COLO668 (cell line): Measurements from ENCODE around the gene KLHL8.

Experiments used
- DNase-seq: peaks from one replicate; lab custom pipeline; 2025; ENCODE audit not compliant: unreplicated experiment; lab: John Stamatoyannopoulos, UW

KLHL8 gene

DNA sequence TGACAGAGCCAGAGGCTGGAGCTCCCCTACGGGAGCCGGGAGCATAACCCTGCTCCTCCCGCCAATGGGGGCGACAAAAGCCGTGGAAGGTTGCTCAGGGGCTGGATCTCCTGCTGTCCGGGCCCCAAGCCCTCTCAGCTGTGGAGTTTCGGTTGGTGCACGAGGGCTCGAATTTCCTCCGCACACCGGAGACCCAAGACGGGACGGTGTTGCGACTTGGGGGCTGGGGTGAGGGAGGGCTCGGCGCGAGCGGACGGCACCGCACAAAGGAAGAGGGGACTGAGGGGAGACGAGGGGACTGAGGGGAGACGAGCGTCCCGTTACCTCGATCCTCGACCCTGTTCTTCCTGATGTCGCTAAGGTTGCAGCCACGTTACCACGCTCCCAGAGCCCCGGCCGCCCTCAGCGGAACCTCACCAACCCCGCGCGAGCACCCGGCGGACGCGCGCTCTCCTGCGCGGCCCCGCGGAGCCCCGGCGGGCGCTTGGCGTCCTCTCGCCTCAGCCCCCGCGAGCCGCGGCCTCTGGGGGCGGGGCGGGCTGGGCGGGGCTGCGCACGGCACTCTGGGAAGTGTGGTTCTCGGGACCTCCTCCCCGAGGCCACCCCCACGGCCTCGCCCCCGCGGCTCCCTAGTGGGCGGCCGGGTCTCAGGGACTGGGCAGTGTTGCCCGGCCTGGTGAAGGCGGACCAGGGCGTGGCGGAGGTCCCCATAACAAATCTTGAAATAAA lies at the start of gene KLHL8:
Gene KLHL8, minus strand, starts transcription at position 525 of the 729 bp plus-strand sequence. CDS start 25,079 bp downstream, outside the sequence.
- peak; percentile 94 for DNase-seq

DNA sequence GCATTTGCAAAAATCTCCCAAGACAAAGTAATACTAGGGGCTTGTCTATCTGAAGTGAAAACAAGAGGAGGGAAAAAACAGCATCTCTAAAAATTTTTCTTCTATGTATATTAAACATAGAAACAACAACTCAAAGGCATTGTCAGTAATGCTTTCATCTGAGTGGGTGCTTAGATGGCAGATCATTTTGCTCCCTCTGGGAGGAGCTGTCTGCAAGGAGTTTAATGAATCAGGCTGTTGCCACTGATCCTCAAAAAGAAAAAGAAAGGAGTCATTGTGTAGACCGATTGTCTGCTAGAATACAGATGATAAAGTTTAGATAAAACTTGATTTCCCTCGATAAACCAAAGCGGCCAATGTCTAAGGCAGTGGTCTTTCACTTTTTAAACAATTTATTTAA lies 49.7 kb upstream of the KLHL8 start:
- DNase-seq: no peak

DNA sequence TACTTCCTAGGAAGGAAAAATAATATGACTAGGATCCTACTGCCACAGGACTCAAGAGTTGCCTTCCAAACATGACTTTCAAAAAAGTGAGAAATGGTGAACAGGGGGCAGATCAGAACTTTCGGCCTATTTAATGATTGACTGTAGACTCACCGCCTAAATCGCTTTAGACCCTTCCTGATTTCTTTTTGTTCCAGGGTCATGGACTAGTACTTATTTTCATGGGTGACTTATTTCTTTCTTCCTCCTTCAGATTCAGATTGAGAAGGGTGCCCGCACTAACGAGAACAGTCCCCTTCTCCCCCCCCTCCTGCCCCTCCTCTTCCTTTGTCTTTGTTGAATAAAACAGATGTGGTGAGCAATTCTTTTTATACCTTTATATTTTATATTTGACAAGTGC lies 48.0 kb upstream of the KLHL8 start:
- no peak for DNase-seq

DNA sequence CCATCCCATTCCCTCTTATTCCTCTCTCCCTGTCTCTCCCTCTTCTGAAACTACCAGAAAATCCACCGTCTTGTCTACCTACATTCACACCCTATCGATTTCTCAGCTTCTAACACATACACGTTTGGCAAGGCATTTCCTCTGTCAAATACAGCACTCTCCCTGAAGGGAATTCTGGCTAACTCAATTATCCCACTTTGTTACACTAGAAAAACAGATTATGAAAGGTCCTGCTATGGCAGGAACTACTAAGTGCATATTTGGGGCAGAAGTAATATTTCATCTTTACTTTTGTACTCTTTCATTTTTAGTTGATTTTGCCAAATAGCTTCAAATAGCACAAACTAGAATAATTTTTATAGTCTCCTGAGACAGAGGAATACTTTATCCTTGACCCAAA lies 46.6 kb upstream of the KLHL8 start:
- no peak for DNase-seq

DNA sequence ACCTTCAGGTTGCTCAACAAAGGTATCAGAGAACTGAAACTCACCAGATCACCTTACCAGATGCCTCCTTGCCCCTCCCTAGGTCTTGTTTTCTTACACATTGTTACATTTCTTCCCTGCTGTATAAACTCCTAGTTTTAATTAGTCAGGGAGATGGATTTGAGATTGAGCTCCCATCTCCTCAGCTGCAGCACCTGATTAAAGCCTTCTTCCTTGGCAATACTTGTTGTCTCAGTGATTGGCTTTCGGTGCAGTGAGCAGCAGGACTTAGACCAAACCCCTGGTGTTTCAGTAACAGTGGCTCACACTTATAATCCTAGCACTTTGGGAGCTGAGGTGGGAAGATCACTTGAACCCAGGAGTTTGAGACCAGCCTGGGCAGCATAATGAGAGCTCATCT lies 42.5 kb upstream of the KLHL8 start:
- no peak for DNase-seq

DNA sequence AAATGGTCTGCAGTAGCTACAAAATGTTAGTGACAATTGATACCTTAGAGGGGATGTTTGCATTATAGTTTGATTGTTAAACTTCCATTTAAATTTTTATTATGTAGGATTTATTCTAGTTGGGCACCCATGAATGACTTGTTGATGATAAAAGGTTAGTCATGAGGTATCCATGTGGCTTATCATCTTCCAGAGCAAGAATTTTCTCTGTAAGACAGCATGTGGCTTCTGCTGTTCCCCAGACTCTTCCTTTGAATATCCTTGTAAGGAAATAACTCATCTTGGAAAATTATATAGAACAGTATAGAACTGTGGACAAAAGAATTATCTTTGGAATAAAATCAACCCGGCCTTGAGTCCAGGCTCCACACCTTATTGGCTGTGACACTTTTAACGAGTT lies 40.1 kb upstream of the KLHL8 start:
- DNase-seq: no peak

DNA sequence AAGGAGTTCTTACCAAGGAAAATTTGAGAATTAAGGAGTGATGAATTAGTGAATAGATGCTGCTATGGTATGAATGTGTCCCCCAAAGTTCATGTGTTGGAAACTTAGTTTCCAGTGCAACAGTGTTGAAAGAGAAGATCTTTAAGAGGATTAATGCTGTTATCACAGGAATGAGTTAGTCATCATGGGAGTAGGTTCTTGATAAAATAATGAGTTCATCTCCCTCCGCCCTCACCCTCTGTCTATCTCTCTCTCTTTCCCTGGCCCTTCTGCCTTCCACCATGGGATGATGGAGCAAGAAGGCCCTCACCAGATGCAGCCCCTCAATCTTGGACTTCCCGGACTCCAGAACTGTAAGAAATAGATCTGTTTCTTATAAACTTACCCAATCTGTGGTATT lies 38.3 kb upstream of the KLHL8 start:
- DNase-seq: no peak

DNA sequence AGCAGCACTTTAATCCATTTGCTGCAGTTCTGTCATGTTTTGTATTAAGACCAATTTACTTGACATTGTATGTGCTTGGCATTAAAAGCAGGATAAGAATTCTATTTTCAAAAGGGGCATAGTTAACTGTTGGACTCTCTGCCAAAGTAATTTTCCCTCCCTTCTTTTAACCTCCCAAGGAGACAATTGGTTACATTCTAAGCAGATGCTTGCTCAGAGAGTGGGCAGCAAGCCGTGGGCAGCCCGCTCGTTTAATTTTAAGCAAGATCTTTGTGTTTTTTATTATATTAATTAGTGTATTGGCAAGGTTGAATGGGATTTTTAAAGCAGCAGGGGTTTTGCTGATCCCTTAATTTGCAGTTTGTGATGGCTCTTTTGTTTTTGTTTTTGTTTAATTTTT lies 37.1 kb upstream of the KLHL8 start:
- DNase-seq: no peak

DNA sequence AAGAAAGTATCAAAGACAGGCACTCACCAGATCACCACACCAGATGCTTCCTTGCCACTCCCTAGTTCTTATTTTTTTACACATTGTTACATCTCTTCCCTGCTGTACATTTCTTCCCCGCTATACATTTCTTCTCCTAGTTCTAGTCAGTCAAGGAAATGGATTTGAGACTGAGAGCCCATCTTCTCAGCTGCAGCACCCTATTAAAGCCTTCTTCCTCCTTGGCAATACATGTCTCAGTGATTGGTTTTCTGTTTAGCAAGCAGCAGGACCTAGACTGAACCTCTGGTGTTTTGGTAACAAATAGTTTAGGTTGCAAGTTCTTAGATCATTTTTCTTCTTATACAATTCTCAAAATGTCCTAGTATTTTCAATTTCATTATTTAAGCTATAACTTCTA lies 35.3 kb upstream of the KLHL8 start:
- DNase-seq: no peak

DNA sequence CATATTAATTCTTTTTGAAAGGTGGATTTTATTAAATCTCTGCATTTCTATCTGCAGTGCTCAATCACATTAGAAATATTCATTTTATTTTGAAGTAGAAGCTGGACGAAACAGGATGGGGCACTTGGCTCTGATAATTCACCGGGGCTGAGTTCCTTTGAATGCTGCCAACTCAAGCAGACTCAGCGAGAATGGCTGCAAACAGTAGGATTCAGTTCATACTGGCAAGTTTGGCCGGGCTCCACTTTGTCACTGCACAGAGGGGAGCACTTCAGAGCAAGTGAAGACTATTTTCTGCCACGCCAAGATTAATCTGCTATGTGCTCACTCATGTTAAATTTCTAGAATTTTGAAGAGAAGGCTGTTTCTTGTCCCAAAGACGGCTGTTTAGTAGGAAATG lies 30.7 kb upstream of the KLHL8 start:
- no peak for DNase-seq

DNA sequence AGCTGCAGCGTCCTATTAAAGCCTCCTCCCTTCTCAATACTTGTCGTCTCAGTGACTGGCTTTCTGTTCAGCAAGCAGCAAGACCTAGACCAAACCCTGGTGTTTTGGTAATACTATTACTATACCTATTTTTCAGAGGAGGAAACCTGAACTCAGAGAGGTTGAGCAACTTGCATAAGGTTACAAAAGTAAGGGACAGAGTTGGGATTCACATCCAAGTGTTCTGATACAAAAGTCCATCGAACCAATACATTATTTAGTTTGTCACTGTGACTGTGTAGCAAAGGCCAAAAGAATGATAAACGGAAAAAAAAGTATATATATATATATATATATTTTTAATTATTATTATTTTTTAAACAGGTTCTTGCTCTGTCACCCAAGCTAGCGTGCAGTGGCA lies 29.9 kb upstream of the KLHL8 start:
- DNase-seq: no peak

DNA sequence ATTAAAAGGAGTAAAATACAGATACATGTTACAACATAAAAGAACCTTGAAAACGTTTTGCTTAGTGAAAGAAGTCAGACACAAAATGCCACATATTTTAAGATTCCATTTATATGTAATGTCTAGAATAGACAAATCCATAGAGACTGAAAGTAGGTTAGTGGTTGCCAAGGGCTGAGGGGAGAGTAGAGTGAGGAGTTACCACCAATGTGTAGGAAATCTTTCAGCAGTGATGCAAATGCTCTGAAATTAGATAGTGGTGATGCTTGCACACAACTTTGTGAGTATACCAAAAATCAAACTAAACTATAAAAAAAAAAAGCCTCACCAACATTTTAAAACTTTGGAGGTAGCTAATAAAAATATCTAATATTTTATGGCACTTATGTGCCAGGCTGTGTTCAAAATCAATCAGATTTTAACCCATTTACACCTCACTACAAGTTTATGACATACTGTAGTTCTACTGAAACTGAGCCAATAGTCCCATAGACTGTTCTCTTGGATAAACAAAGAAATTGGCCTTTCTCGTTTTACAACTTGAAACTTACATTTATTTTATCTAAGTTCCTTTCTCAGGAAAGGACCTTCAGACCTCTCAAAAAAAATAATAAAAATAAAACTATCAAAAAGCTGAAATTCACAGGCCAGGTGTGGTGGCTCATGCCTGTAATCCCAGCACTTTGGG lies 29.1 kb upstream of the KLHL8 start:
- DNase-seq: no peak

DNA sequence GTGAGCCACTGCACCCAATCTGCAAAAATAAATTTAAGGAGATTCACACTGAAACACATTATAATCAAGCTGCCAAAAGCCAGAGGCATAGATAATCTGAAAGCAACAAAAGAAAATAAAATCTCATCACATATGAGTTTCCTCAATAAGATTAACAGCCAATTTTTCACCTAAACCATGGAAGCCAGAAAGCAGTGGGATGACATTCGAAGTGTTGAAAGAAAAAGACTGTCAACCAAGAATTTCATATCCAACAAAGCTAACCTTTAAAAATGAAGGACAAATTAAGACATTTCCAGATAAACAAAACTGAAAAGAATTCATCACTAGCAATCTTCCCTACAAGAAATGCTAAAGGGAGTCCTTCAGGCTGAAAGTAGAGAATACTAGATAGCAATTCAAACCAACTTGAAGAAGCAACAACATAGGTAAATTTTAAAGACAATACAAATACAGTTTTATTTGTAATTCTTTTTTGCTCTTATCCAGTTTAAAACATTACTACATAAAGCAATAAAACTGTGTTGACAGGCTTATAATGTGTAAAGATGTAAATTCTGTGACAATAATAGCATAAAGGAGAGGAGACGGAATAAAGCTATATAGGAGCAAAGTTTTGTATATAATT lies 23.1 kb upstream of the KLHL8 start:
- no peak for DNase-seq

DNA sequence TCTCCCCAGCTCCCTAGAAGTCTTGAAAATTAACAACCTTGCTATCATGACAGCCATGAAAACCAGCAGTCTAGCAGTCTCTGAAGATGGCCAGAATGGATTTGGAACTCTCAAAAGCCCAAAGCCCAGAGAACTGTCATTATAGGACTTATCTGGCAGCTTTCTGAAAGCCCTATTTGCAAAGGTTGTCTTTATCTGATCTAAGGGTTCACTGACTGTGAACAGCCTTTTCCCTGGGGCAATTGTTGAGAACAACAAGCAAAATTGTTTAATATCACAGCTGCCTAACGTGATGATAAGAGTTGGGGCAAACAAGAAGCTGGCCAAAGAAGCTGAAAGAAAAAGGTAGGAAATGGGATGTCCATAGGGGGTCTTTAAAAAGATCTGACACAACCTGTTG lies 20.9 kb upstream of the KLHL8 start:
- no peak for DNase-seq

DNA sequence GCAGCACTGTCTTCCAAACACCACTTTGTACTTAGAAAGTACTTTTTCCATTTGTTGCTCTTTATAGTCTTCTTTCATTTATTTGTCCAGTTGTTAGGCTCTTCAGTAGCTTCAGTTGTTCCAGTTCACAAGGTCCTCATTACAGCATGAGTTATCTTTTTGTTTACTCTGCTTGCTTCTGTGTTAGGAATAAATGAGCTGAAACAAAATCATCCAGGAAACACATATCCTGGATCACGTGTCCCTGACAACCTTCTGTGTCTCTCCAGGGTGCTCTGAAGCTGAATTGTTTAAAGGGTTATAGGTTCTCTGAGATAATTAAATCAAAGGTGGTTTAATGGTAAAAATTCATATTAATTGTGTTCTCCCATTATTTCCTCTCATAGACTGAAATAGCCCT lies 19.9 kb upstream of the KLHL8 start:
- peak; percentile 15 for DNase-seq

DNA sequence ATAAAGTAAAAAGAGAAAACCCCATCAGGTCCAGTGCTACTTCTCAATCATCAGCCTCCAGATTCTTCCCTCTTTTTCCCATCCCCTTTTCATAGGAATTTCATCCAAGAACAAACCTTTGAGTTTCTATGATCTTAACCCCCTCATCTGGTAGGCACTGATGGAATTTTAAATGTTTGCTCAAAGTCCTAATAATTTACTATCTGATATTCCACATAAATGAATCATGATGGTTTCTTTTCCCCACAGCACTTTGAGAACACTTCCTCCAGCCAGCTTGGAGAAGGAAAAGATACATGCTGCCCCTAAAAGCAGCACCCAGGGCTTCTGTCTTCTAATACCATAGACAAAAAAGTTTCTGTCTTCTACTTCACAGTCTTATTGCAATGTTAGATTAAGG lies 19.4 kb upstream of the KLHL8 start:
- no peak for DNase-seq

DNA sequence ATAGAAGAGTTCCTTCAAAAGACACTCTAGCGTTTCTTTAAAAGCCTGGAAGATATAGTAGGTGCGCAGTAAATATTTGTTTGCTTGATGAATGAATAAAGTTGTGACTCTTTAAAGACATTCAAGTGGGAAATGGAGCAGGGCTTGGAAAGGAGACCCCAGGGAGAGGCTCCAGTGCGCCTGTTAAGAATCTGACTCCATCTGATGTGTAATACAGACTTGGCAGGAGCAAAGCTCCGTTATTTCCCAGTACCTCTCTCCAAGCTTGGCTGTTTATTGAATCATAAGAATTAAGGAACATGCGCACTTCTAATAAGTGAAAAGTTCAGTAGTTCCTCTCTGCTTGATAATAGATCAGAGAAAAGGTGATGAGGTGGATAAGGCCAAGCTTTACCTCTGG lies 18.8 kb upstream of the KLHL8 start:
- DNase-seq: no peak

DNA sequence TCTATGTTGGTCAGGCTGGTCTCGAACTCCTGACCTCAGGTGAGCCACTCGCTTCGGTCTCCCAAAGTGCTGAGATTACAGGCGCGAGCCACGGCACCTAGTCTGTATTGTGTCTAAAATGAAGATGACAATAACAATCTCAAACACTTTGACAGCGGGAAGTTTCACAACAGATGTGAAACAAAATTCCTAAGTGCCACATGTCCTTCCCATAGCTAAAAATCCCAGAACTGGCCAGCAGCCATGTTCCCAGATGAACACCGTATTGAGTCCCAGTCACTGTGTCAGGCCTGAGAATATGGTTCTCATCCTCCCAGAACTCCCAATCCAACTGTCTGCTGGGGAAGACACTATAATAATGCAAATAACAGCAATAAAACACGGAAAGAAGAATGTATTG lies 16.4 kb upstream of the KLHL8 start:
- no peak for DNase-seq

DNA sequence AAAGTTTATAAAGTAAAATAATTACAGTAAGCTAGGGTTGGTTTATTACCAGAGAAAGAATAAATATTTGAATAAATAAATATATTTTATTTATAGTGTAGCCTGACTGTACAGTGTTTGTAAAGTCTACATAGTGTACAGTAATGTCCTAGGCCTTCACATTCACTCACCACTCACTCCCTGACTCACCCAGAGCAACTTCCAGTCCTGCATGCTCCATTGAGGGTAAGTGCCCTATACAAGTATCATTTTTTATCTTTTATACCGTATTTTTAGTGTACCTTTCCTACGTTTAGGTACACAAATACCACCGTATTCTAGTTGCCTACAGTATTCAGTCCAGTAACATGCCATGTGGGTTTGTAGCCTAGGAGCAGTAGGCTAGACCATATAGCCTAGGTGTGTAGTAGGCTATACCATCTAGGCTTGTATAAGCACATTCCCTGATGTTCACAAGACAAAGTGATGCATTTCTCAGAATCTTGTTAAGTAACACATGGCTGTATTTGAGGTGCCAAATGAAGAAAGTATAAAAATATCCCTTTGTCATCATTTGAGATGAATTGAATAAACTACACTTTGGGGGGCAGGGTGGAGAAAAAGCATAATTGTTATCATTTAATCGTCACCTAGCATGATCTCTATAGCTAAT lies 14.7 kb upstream of the KLHL8 start:
- DNase-seq: no peak

DNA sequence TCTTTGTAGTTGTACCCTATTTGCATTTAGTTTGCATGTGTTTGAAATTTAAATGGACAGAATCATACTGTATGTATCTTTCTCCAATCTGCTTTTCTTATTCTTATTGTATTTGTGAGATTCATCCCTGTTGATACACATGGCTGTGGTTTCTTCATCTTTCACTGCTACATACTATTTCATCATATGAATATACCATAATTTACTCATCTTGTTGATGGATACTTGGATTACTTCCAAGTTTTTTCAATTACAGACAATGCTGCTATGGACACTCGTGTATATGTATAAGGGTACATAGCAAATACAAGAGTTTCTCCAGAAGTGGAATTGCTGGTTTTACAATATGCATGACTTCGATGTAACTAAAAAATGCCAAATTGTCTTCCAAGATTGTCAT lies 11.8 kb upstream of the KLHL8 start:
- no peak for DNase-seq

DNA sequence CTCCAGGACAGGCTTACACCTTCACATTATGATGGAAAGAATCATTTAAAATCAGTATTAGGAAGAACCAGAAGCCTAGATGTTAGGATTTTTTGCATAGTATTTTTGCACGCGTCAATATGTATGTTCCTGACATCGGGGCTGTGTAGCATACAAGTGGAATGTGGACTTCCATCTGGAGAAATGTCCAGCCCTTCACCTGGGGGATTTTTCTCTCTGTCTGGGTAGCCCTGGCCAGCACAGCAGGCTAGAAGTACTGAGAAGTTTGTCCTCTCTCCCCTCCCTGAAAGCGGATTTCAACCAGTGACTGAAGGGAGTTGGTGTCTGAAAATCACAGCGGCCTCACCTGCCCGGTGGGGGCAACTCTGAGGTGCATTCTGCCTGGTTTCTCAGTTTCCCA lies 10.4 kb upstream of the KLHL8 start:
- DNase-seq: no peak

DNA sequence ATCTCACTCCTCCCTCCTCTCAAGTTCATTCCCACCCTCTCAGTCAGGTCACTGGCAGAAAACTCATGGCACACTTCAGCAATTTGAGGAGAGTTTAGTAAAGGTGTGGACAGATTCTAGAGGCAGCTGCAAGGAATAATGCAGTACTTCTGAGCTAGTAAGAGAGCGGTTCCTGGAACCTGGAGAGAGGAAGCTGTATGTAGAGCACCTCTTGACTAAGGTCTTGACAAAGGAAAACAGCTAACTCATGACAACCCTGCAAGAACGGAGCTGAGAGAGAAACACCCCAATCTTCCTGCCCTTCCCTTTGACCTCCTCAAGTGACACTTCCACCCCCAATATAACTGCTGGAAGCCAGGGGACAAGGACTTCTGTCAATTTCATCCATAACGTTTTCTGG lies 9.6 kb upstream of the KLHL8 start:
- no peak for DNase-seq
